HepG2 (cell line): ENCODE data around the gene FAM3B. TPM values are rescaled to one million over a fixed set of nuclear protein-coding genes. Genes with fewer than 3 reads are reported as not detected.

Source experiments
- ATF7-NPFF ChIP-seq: sonication (generic); formaldehyde crosslinking; IDR thresholded peaks from 2 replicates; pipeline ENCODE4 v1.8.1; 2023; ENCODE audit warnings: mild to moderate bottlenecking, low read depth, missing genetic modification reagents, moderate library complexity
- BRCA1 ChIP-seq: sonication (generic); formaldehyde crosslinking; IDR thresholded peaks from 2 replicates; pipeline ENCODE4 v1.4.0; 2020; ENCODE audit warnings: missing genetic modification reagents
- FOSL2 ChIP-seq: sonication (generic); formaldehyde crosslinking; IDR thresholded peaks from 2 replicates; pipeline ENCODE4 v1.4.0; 2020; ENCODE audit warnings: missing genetic modification reagents
- HDAC6 ChIP-seq: fragments of 200-600 bp; sonication (generic); IDR thresholded peaks from 2 replicates; pipeline ENCODE4 v1.7.0; 2017; ENCODE audit warnings: mild to moderate bottlenecking, antibody characterized with exemption, low read length, low read depth
- MIER3 ChIP-seq: IDR thresholded peaks from 2 replicates; pipeline ENCODE4 v1.6.1; 2016; ENCODE audit warnings: missing compliant biosample characterization, borderline replicate concordance
- MTF1 ChIP-seq: sonication (generic); formaldehyde crosslinking; IDR thresholded peaks from 2 replicates; pipeline ENCODE4 v1.5.0; 2020; ENCODE audit warnings: missing genetic modification reagents
- POLR2G ChIP-seq: fragments of 200-400 bp; formaldehyde crosslinking; IDR thresholded peaks from 2 replicates; pipeline ENCODE4 v1.6.1; 2018; ENCODE audit warnings: mild to moderate bottlenecking, low read depth, low read length, moderate library complexity
- TEAD3 ChIP-seq: optimal IDR thresholded peaks from 2 replicates; pipeline ENCODE3; 2016; ENCODE audit warnings: borderline replicate concordance
- TP53 ChIP-seq: sonication (generic); formaldehyde crosslinking; conservative IDR thresholded peaks from 2 replicates; pipeline ENCODE4 v1.4.0; 2020; ENCODE audit warnings: missing genetic modification reagents
- TRIM24 ChIP-seq: sonication (generic); formaldehyde crosslinking; IDR thresholded peaks from 2 replicates; pipeline ENCODE4 v1.8.0; 2022; ENCODE audit warnings: mild to moderate bottlenecking, missing genetic modification reagents
- ZFP82 ChIP-seq: sonication (generic); formaldehyde crosslinking; IDR thresholded peaks from 2 replicates; pipeline ENCODE4 v1.5.1; 2020; ENCODE audit warnings: mild to moderate bottlenecking, missing genetic modification reagents, borderline replicate concordance
- ZNF205 ChIP-seq: IDR thresholded peaks from 2 replicates; pipeline ENCODE4 v1.6.1; 2018; ENCODE audit warnings: missing biosample characterization, missing genetic modification reagents
- ZNF263 ChIP-seq: sonication (generic); formaldehyde crosslinking; IDR thresholded peaks from 2 replicates; pipeline ENCODE4 v1.4.0; 2020; ENCODE audit warnings: missing genetic modification reagents
- ZNF30 ChIP-seq: sonication (generic); formaldehyde crosslinking; IDR thresholded peaks from 2 replicates; pipeline ENCODE4 v1.5.0; 2020; ENCODE audit warnings: mild to moderate bottlenecking, missing genetic modification reagents
- ZNF460 ChIP-seq: sonication (generic); formaldehyde crosslinking; IDR thresholded peaks from 2 replicates; pipeline ENCODE4 v1.5.1; 2020; ENCODE audit warnings: missing genetic modification reagents, mild to moderate bottlenecking, borderline replicate concordance
- ZNF546 ChIP-seq: sonication (generic); formaldehyde crosslinking; conservative IDR thresholded peaks from 2 replicates; pipeline ENCODE4 v1.8.1; 2023; ENCODE audit warnings: mild to moderate bottlenecking, missing genetic modification reagents
- ZNF746 ChIP-seq: sonication (generic); formaldehyde crosslinking; IDR thresholded peaks from 2 replicates; pipeline ENCODE4 v1.8.0; 2022; ENCODE audit warnings: mild to moderate bottlenecking, missing genetic modification reagents
- ZNF747 ChIP-seq: sonication (generic); formaldehyde crosslinking; IDR thresholded peaks from 2 replicates; pipeline ENCODE4 v1.8.1; 2023; ENCODE audit warnings: missing genetic modification reagents, mild to moderate bottlenecking, borderline replicate concordance
- ZSCAN12 ChIP-seq: sonication (generic); formaldehyde crosslinking; IDR thresholded peaks from 2 replicates; pipeline ENCODE4 v1.9.0; 2021; ENCODE audit warnings: mild to moderate bottlenecking, missing genetic modification reagents
- ZSCAN29 ChIP-seq: sonication (generic); formaldehyde crosslinking; conservative IDR thresholded peaks from 2 replicates; pipeline ENCODE4 v1.4.0; 2020; ENCODE audit warnings: mild to moderate bottlenecking, missing genetic modification reagents
- polyA plus RNA-seq, 8 experiments: library from polyadenylated mRNA; depleted of rRNA in 3 of 8; stranded (reverse) in 7 of 8; unstranded in 1 of 8; fragments of >200 nt; fragmentation: Illumina TruSeq in 4 of 8; extraction: Trizol in 4 of 8; gene quantifications; 2 replicates each; pipeline versions ENCODE4 v1.2.1 to v1.2.3, GENCODE V29; 2011 to 2016; ENCODE audit warnings: low read depth in 4 of 8, missing spikeins in 1 of 8, mixed read lengths in 1 of 8; ENCODE audit not compliant: insufficient read depth in 1 of 8
- total RNA-seq, 5 experiments: library from RNA; depleted of rRNA; stranded (reverse); fragments of >200 nt; fragmentation: Illumina TruSeq; extraction: Trizol; gene quantifications; 2 replicates each; pipeline ENCODE4 v1.2.3, GENCODE V29; 2016; ENCODE audit warnings: low read depth in 1 of 5
- TF ChIP-seq, protein P1 (sequence below): sonication (generic); formaldehyde crosslinking; IDR thresholded peaks from 2 replicates; pipeline ENCODE4 v1.8.0; 2022; ENCODE audit warnings: mild to moderate bottlenecking, missing genetic modification reagents, borderline replicate concordance
- TF ChIP-seq, protein P2 (sequence below): IDR thresholded peaks from 2 replicates; pipeline ENCODE4 v1.6.1; 2016; ENCODE audit warnings: missing genetic modification reagents, missing compliant biosample characterization
- TF ChIP-seq, protein P3 (sequence below): sonication (generic); formaldehyde crosslinking; IDR thresholded peaks from 2 replicates; pipeline ENCODE4 v1.4.0; 2020; ENCODE audit warnings: missing genetic modification reagents
- TF ChIP-seq, protein P4 (sequence below): sonication (generic); formaldehyde crosslinking; conservative IDR thresholded peaks from 2 replicates; pipeline ENCODE4 v1.8.0; 2022; ENCODE audit warnings: missing genetic modification reagents
- TF ChIP-seq, protein P5 (sequence below): sonication (generic); formaldehyde crosslinking; IDR thresholded peaks from 2 replicates; pipeline ENCODE4 v1.5.1; 2020; ENCODE audit warnings: missing genetic modification reagents, mild to moderate bottlenecking, borderline replicate concordance

Gene FAM3B
- total and polyA plus RNA-seq, 2 of the 13 experiments (the other 11 are each of a cell fraction or from before 2014, with no cell fraction given), result 46.5 to 62.0 TPM

DNA sequence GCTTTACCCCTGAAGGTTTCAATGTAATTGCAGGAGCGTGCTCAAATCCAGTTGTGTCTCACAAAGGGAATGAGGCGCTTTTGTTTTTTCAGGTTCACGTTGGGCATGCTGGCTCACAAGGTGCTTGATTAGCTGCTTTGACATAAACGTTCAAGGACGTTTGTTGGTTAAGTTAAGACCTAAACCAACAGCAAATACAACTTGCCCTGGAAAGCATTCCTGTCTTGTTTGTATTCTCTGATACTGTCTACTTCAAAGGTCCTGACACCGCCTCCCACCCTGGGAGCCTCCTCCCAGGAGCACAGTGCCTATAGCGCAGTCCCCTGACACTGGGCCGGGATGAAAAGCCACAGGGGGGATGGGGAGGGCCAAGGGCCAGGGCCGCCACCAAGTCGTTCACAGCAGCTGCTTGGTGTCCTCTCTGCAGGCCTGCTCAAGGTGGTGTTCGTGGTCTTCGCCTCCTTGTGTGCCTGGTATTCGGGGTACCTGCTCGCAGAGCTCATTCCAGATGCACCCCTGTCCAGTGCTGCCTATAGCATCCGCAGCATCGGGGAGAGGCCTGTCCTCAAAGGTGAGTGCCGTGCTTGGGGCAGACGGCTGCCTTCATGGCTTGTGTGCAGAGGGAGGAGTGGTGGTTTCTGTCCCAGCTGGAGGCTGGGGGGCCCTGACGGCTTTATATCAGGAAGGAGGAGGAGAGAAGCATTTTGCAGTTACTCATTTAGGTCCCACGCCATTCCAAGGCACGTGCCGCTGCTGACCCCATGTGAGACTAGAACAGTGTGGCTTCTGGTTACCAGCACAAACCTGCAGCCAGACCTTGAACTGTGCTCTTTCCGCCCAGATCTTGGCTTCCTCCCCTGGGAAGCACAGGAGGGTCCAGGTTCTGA lies 6.1 kb downstream of the FAM3B start (continued):
- TF ChIP-seq, protein P1, sequence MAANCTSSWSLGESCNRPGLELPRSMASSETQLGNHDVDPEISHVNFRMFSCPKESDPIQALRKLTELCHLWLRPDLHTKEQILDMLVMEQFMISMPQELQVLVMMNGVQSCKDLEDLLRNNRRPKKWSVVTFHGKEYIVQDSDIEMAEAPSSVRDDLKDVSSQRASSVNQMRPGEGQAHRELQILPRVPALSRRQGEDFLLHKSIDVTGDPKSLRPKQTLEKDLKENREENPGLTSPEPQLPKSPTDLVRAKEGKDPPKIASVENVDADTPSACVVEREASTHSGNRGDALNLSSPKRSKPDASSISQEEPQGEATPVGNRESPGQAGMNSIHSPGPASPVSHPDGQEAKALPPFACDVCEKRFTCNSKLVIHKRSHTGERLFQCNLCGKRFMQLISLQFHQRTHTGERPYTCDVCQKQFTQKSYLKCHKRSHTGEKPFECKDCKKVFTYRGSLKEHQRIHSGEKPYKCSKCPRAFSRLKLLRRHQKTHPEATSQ (CRISPR knock-in tag), result peak; percentile 86
- TF ChIP-seq ZNF460 (CRISPR knock-in tag) (no peak; the same call in 1 of the 2 replicates), ZSCAN12 (no peak), ATF7-NPFF (CRISPR knock-in tag) (peak; percentile 53; the same call in 1 of the 2 replicates), MTF1 (no peak), POLR2G (peak; percentile 67), TRIM24 (CRISPR knock-in tag) (no peak), ZNF263 (CRISPR knock-in tag) (peak; percentile 98), HDAC6 (no peak), ZFP82 (no peak), TP53 (no peak), ZNF546 (CRISPR knock-in tag) (no peak; the same call in 1 of the 2 replicates), ZNF746 (CRISPR knock-in tag) (no peak), MIER3 (CRISPR knock-in tag) (no peak; the same call in 1 of the 2 replicates), FOSL2 (CRISPR knock-in tag) (peak; percentile 71), ZNF30 (CRISPR knock-in tag) (no peak), ZSCAN29 (no peak; the same call in 1 of the 2 replicates), BRCA1 (CRISPR knock-in tag) (no peak), ZNF747 (CRISPR knock-in tag) (peak; percentile 22; the same call in 1 of the 2 replicates), ZNF205 (CRISPR knock-in tag) (no peak; the same call in 1 of the 2 replicates), TEAD3 (CRISPR knock-in tag) (peak; percentile 96)
- TF ChIP-seq, protein P2, sequence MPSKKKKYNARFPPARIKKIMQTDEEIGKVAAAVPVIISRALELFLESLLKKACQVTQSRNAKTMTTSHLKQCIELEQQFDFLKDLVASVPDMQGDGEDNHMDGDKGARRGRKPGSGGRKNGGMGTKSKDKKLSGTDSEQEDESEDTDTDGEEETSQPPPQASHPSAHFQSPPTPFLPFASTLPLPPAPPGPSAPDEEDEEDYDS (CRISPR knock-in tag), result peak; percentile 68
- TF ChIP-seq, protein P3, sequence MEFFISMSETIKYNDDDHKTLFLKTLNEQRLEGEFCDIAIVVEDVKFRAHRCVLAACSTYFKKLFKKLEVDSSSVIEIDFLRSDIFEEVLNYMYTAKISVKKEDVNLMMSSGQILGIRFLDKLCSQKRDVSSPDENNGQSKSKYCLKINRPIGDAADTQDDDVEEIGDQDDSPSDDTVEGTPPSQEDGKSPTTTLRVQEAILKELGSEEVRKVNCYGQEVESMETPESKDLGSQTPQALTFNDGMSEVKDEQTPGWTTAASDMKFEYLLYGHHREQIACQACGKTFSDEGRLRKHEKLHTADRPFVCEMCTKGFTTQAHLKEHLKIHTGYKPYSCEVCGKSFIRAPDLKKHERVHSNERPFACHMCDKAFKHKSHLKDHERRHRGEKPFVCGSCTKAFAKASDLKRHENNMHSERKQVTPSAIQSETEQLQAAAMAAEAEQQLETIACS, result no peak
- TF ChIP-seq, protein P4, sequence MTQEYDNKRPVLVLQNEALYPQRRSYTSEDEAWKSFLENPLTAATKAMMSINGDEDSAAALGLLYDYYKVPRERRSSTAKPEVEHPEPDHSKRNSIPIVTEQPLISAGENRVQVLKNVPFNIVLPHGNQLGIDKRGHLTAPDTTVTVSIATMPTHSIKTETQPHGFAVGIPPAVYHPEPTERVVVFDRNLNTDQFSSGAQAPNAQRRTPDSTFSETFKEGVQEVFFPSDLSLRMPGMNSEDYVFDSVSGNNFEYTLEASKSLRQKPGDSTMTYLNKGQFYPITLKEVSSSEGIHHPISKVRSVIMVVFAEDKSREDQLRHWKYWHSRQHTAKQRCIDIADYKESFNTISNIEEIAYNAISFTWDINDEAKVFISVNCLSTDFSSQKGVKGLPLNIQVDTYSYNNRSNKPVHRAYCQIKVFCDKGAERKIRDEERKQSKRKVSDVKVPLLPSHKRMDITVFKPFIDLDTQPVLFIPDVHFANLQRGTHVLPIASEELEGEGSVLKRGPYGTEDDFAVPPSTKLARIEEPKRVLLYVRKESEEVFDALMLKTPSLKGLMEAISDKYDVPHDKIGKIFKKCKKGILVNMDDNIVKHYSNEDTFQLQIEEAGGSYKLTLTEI (CRISPR knock-in tag), result no peak
- TF ChIP-seq, protein P5, sequence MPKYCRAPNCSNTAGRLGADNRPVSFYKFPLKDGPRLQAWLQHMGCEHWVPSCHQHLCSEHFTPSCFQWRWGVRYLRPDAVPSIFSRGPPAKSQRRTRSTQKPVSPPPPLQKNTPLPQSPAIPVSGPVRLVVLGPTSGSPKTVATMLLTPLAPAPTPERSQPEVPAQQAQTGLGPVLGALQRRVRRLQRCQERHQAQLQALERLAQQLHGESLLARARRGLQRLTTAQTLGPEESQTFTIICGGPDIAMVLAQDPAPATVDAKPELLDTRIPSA (CRISPR knock-in tag), result no peak
